ENCODE results near the gene CA11. TPM values are rescaled to one million over a fixed set of nuclear protein-coding genes. Genes with fewer than 3 reads are reported as not detected.
A peak's percentile ranks its signal among the peaks of the same experiment; 100 is the strongest.
"Not testable (repeated sequence)": the region's sequence is repeated elsewhere in the genome, so short reads cannot be mapped to it uniquely, and the experiment has no call there.

Gene CA11
- total RNA-seq, 4 donors from 2014 or later = 1.6 to 3.5 (median 2.6) TPM

DNA sequence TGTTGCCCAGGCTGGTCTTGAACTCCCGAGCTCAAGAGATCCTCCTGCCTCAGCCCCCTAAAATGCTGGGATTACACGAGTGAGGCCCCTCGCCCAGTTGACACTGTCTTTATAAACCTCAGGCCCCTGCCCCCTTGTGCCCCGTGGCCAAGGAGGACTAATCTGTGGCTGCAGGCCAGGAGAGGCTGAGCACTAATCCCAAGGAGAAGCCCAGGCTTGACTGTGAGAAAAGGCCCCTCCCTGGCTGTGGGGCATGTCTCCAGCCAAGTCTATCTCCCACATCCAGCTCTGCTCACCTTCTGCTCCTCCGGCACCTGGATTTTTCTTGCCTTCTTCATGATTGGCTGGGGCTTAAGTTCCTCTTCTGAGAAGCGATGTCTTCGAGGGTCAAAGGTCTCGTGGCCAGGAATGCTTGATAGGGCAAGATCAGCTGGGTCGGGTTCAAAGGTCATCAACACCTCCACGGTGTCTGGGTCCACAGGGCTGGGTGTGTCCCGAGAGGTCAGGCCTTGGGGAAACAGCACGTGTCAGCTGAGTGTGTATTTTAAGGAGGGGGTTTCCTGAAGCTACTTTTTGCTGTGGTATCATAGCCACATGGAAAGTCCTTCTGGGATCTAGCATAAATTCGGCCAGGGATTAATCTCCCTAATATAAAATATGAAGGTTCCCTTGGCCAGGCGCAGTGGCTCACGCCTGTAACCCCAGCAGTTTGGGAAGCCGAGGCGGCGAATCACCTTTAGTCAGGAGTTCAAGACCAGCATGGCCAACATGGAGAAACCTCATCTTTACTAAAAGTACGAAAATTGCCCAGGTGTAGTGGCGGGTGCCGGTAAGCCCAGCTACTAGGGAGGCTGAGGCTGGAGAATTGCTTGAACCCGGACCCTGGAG lies 12.6 kb downstream of the CA11 start:
- H3K36me3 ChIP-seq = no peaks in the 10 kb centered on the region
- ATAC-seq = no peak
- peak overlapping the region; percentile 97 to 100 (median 100) for H3K27ac ChIP-seq
- peak in 1 of 2 donors; percentile 58 for DNase-seq
- TF ChIP-seq CTCF (IDR thresholded peaks at IDR 0.05 in 4 of 5, conservative IDR thresholded peaks at IDR 0.05 in 1 of 5) (no peak), POLR2A (IDR thresholded peaks at IDR 0.05) (no peak)
- intact Hi-C loops (cut with DNase I; ENCODE audit: low total_unique reads) (loop anchor here (2.0 to 10.0 kb wide), 4 partner anchors 15 to 1241 kb away; partner anchors contain the start of genes AKT1S1, GYS1, PPP1R15A and RPL18), in situ Hi-C loops (cut with MboI; ENCODE audit: low sequenced_read_pairs in 4 of 4) (loop anchor here in 1 of 4 donors (25.0 kb wide), 1 partner anchor 104 kb away; the partner anchor contains the start of genes IZUMO1 and RASIP1)
- peaks cover 58 to 70% of the 10 kb centered on the region in 2 donors for H3K4me1 ChIP-seq
- H3K9me3 ChIP-seq = no peaks in the 10 kb centered on the region
- no peaks in the 10 kb centered on the region for H3K27me3 ChIP-seq
- H3K4me3 ChIP-seq = peak overlapping the region; percentile 16 to 95 (median 64)

GRCh38 chr19:48632692-48633147 lies 13.3 kb downstream of the CA11 start:
- DNase-seq (peak in 1 of 2 donors; percentile 86), ATAC-seq (peak in 1 of 2 donors; percentile 8)
- no peaks in the 10 kb centered on the region for H3K9me3 ChIP-seq
- in situ Hi-C loops (cut with MboI; ENCODE audit: low sequenced_read_pairs in 4 of 4) = loop anchor here in 1 of 4 donors (25.0 kb wide), 1 partner anchor 105 kb away; the partner anchor contains the start of genes IZUMO1 and RASIP1
- intact Hi-C loops (cut with DNase I; ENCODE audit: low total_unique reads) = loop anchor here (10.0 kb wide), 1 partner anchor 1242 kb away; the partner anchor contains the start of genes AKT1S1 and TBC1D17
- H3K4me1 ChIP-seq = peaks cover 57 to 69% of the 10 kb centered on the region in 2 donors
- H3K36me3 ChIP-seq = no peaks in the 10 kb centered on the region
- H3K27me3 ChIP-seq = no peaks in the 10 kb centered on the region
- no peak for TF ChIP-seq CTCF (IDR thresholded peaks at IDR 0.05 in 4 of 5, conservative IDR thresholded peaks at IDR 0.05 in 1 of 5)
- H3K27ac ChIP-seq = peak overlapping the region; percentile 97 to 100 (median 100)
- H3K4me3 ChIP-seq = no peak overlapping the region

GRCh38 chr19:48632286-48632685 lies 13.7 kb downstream of the CA11 start:
- intact Hi-C loops (cut with DNase I; ENCODE audit: low total_unique reads) = loop anchor here (10.0 kb wide), 1 partner anchor 1243 kb away; the partner anchor contains the start of genes AKT1S1 and TBC1D17
- peak overlapping the region; percentile 97 to 100 (median 100) for H3K27ac ChIP-seq
- peaks cover 57 to 69% of the 10 kb centered on the region in 2 donors for H3K4me1 ChIP-seq
- H3K36me3 ChIP-seq, H3K9me3 ChIP-seq, ATAC-seq, H3K27me3 ChIP-seq, H3K4me3 ChIP-seq: not testable (repeated sequence)
- in situ Hi-C loops (cut with MboI; ENCODE audit: low sequenced_read_pairs in 4 of 4) = loop anchor here in 1 of 4 donors (25.0 kb wide), 1 partner anchor 105 kb away; the partner anchor contains the start of genes IZUMO1 and RASIP1
- peak in 1 of 2 donors; percentile 52 for DNase-seq

DNA sequence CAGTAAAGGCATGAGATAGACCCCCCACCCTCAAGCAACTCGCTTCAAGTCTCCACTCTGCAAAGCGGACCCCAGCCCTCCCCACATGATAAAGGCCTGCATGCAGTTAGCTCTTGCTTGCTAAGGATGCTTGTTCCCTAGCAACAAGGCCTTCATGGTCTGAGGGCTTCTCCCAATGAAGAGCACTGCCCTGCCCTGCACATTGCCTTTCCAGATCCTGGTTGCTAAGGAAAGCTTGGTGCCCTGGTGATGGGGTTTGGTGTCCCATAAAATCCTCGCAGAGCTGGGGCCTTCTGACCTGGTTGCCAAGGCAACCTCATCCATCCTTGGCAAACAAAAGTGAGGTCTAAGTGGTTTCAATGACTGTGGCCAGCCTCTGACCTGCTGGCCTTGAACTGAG lies 14.8 kb downstream of the CA11 start:
- DNase-seq (no peak), ATAC-seq (no peak)
- no peaks in the 10 kb centered on the region for H3K36me3 ChIP-seq
- no peaks in the 10 kb centered on the region for H3K27me3 ChIP-seq
- H3K9me3 ChIP-seq = no peaks in the 10 kb centered on the region
- TF ChIP-seq CTCF (IDR thresholded peaks at IDR 0.05 in 4 of 5, conservative IDR thresholded peaks at IDR 0.05 in 1 of 5) = no peak
- TF ChIP-seq POLR2A (IDR thresholded peaks at IDR 0.05) = no peak
- H3K4me1 ChIP-seq = peaks cover 49 to 60% of the 10 kb centered on the region in 2 donors
- intact Hi-C loops (cut with DNase I; ENCODE audit: low total_unique reads) (loop anchor here (10.0 kb wide), 1 partner anchor 1244 kb away; the partner anchor contains the start of genes AKT1S1 and TBC1D17), in situ Hi-C loops (cut with MboI; ENCODE audit: low sequenced_read_pairs in 4 of 4) (loop anchor here in 1 of 4 donors (25.0 kb wide), 1 partner anchor 106 kb away; the partner anchor contains the start of genes IZUMO1 and RASIP1)
- H3K4me3 ChIP-seq = peak overlapping the region in 1 of 4 donors; percentile 40
- H3K27ac ChIP-seq = peak overlapping the region; percentile 97 to 100 (median 100)
